Stomach (tissue), 4 donors: ENCODE measurements around the gene CERS3.

Source experiments
- POLR2A ChIP-seq, 4 donors: fragments of 450-650 bp; IDR thresholded peaks; one replicate each; pipeline ENCODE4 v1.6.1; 2016; ENCODE audit warnings: antibody characterized with exemption in 4 of 4, control low read depth in 2 of 4, mild to moderate bottlenecking in 1 of 4, moderate library complexity in 1 of 4
- POLR2AphosphoS5 ChIP-seq, 3 donors: sonication (generic); formaldehyde crosslinking; IDR thresholded peaks; one replicate each; pipeline ENCODE4 v1.6.1; 2016; ENCODE audit warnings: antibody characterized with exemption in 3 of 3
- TF ChIP-seq, protein P1 (sequence below), 7 experiments: fragments of 450-650 bp in 4 of 7; fragments of 200-600 bp in 3 of 7; sonication (generic) in 3 of 7; IDR thresholded peaks; one replicate each; pipeline ENCODE4 v1.5.1; 2016 to 2019; ENCODE audit warnings: antibody characterized with exemption in 7 of 7, control low read depth in 2 of 7, mild to moderate bottlenecking in 1 of 7

DNA sequence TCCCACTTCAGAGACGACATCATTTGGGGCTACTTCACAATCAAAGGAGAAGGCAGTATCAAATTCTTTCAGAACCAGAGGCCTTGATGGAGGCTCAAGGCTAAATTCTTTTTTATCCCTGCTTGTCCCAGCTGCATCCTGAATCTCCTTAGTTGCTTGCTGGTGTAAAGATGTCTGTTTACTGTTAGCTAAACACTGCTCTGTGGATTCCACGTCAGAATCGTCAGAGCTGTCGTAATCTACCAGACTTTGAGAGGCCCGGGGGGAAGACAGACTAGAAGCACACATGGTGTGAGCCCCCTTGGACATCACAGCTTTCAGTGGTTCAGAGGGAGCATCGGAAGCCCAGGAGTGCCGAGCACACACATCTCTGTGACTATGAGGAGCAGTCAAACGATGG, 40.6 kb upstream of the CERS3 start:
- TF ChIP-seq, protein P1, sequence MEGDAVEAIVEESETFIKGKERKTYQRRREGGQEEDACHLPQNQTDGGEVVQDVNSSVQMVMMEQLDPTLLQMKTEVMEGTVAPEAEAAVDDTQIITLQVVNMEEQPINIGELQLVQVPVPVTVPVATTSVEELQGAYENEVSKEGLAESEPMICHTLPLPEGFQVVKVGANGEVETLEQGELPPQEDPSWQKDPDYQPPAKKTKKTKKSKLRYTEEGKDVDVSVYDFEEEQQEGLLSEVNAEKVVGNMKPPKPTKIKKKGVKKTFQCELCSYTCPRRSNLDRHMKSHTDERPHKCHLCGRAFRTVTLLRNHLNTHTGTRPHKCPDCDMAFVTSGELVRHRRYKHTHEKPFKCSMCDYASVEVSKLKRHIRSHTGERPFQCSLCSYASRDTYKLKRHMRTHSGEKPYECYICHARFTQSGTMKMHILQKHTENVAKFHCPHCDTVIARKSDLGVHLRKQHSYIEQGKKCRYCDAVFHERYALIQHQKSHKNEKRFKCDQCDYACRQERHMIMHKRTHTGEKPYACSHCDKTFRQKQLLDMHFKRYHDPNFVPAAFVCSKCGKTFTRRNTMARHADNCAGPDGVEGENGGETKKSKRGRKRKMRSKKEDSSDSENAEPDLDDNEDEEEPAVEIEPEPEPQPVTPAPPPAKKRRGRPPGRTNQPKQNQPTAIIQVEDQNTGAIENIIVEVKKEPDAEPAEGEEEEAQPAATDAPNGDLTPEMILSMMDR (IDR thresholded peaks at IDR 0.05), result no peak
- TF ChIP-seq POLR2A (IDR thresholded peaks at IDR 0.05), result no peak
- TF ChIP-seq POLR2AphosphoS5 (IDR thresholded peaks at IDR 0.05), result no peak
